ENCODE results near the gene NAV2. TPM values are rescaled to one million over a fixed set of nuclear protein-coding genes. Genes with fewer than 3 reads are reported as not detected.

The NAV2 gene
- polyA plus RNA-seq, 1 donor from 2014 or later: 3.0 TPM

GRCh38 chr11:19810852-19811251 is 98.2 kb downstream of the NAV2 start:
- no peaks in the 10 kb centered on the region for H4K20me1 ChIP-seq (ENCODE audit: insufficient read depth)
- no peaks in the 10 kb centered on the region for H3K27me3 ChIP-seq (ENCODE audit: insufficient read depth, low read depth, low read length)
- no peaks in the 10 kb centered on the region for H3K36me3 ChIP-seq (ENCODE audit: insufficient read depth, low read length)
- no peak overlapping the region for H2AFZ ChIP-seq (ENCODE audit: low read depth, low read length)
- TF ChIP-seq SMC3 (conservative IDR thresholded peaks at IDR 0.05; ENCODE audit: poor library complexity) (no peak), MXI1 (conservative IDR thresholded peaks at IDR 0.05; ENCODE audit: poor library complexity, severe bottlenecking) (no peak), EP300 (conservative IDR thresholded peaks at IDR 0.05; ENCODE audit: poor library complexity, severe bottlenecking) (no peak), REST (IDR thresholded peaks at IDR 0.05; ENCODE audit: borderline replicate concordance) (no peak), EZH2 (IDR thresholded peaks at IDR 0.05; ENCODE audit: borderline replicate concordance, insufficient read depth, low read length, poor library complexity, severe bottlenecking) (no peak), CTCF (IDR thresholded peaks at IDR 0.05; ENCODE audit: poor library complexity, severe bottlenecking) (no peak), TAF1 (IDR thresholded peaks at IDR 0.05; ENCODE audit: low read depth) (no peak), POLR2AphosphoS5 (IDR thresholded peaks at IDR 0.05) (no peak), RAD21 (conservative IDR thresholded peaks at IDR 0.05) (no peak)
- no peaks in the 10 kb centered on the region for H3K9me2 ChIP-seq (ENCODE audit: insufficient read depth, low read length)
- H3K4me2 ChIP-seq (ENCODE audit: low read length): no peak overlapping the region
- no peaks in the 10 kb centered on the region for H3K9me3 ChIP-seq (ENCODE audit: low read length)
- no peak overlapping the region for H3K9ac ChIP-seq (ENCODE audit: low read length)
- H3K4me3 ChIP-seq (ENCODE audit: low read length): no peak overlapping the region
- H3F3A ChIP-seq (ENCODE audit: insufficient read depth, low read length, poor library complexity, severe bottlenecking): no peaks in the 10 kb centered on the region
- H3K27ac ChIP-seq (ENCODE audit: low read length): no peak overlapping the region
- no peaks in the 10 kb centered on the region for H3K79me2 ChIP-seq (replicated peaks; ENCODE audit: insufficient read depth, low read length)

GRCh38 chr11:19811380-19811779 is 98.7 kb downstream of the NAV2 start:
- H4K20me1 ChIP-seq (ENCODE audit: insufficient read depth): no peaks in the 10 kb centered on the region
- H3K27me3 ChIP-seq (ENCODE audit: insufficient read depth, low read depth, low read length): no peaks in the 10 kb centered on the region
- no peaks in the 10 kb centered on the region for H3K79me2 ChIP-seq (replicated peaks; ENCODE audit: insufficient read depth, low read length)
- no peaks in the 10 kb centered on the region for H3K9me2 ChIP-seq (ENCODE audit: insufficient read depth, low read length)
- no peaks in the 10 kb centered on the region for H3F3A ChIP-seq (ENCODE audit: insufficient read depth, low read length, poor library complexity, severe bottlenecking)
- H2AFZ ChIP-seq (ENCODE audit: low read depth, low read length): no peak overlapping the region
- H3K4me2 ChIP-seq (ENCODE audit: low read length): no peak overlapping the region
- no peak overlapping the region for H3K4me3 ChIP-seq (ENCODE audit: low read length)
- H3K36me3 ChIP-seq (ENCODE audit: insufficient read depth, low read length): no peaks in the 10 kb centered on the region
- no peak for TF ChIP-seq RAD21 (conservative IDR thresholded peaks at IDR 0.05)
- no peak overlapping the region for H3K9ac ChIP-seq (ENCODE audit: low read length)
- H3K27ac ChIP-seq (ENCODE audit: low read length): no peak overlapping the region
- H3K9me3 ChIP-seq (ENCODE audit: low read length): no peaks in the 10 kb centered on the region

- no peaks in the 10 kb centered on the region for H3K79me2 ChIP-seq (replicated peaks; ENCODE audit: insufficient read depth, low read length)
Observed at GRCh38 chr11:19812096-19812495, 99.5 kb downstream of the NAV2 start.

More at GRCh38 chr11:19812096-19812495, 99.5 kb downstream of the NAV2 start:
- Histone ChIP-seq H3K27ac (ENCODE audit: low read length) (no peak overlapping the region), H3K4me3 (ENCODE audit: low read length) (no peak overlapping the region), H3K4me2 (ENCODE audit: low read length) (no peak overlapping the region), H3K27me3 (ENCODE audit: insufficient read depth, low read depth, low read length) (no peaks in the 10 kb centered on the region), H3K9me3 (ENCODE audit: low read length) (no peaks in the 10 kb centered on the region), H2AFZ (ENCODE audit: low read depth, low read length) (no peak overlapping the region), H3F3A (ENCODE audit: insufficient read depth, low read length, poor library complexity, severe bottlenecking) (no peaks in the 10 kb centered on the region), H3K36me3 (ENCODE audit: insufficient read depth, low read length) (no peaks in the 10 kb centered on the region), H3K9me2 (ENCODE audit: insufficient read depth, low read length) (no peaks in the 10 kb centered on the region), H3K9ac (ENCODE audit: low read length) (no peak overlapping the region), H4K20me1 (ENCODE audit: insufficient read depth) (no peaks in the 10 kb centered on the region)
- TF ChIP-seq SMC3 (conservative IDR thresholded peaks at IDR 0.05; ENCODE audit: poor library complexity): no peak
- TF ChIP-seq MXI1 (conservative IDR thresholded peaks at IDR 0.05; ENCODE audit: poor library complexity, severe bottlenecking): no peak
- TF ChIP-seq POLR2AphosphoS5 (IDR thresholded peaks at IDR 0.05): no peak
- TF ChIP-seq RAD21 (conservative IDR thresholded peaks at IDR 0.05): no peak
- no peak for TF ChIP-seq EZH2 (IDR thresholded peaks at IDR 0.05; ENCODE audit: borderline replicate concordance, insufficient read depth, low read length, poor library complexity, severe bottlenecking)
- no peak for TF ChIP-seq REST (IDR thresholded peaks at IDR 0.05; ENCODE audit: borderline replicate concordance)
- no peak for TF ChIP-seq CTCF (IDR thresholded peaks at IDR 0.05; ENCODE audit: poor library complexity, severe bottlenecking)
- TF ChIP-seq TAF1 (IDR thresholded peaks at IDR 0.05; ENCODE audit: low read depth): no peak
- no peak for TF ChIP-seq EP300 (conservative IDR thresholded peaks at IDR 0.05; ENCODE audit: poor library complexity, severe bottlenecking)

All from neural cell (in vitro differentiated cells).